GM18498 (cell line): Measurements from ENCODE around the gene LRSAM1.
"Not testable (repeated sequence)": the region's sequence is repeated elsewhere in the genome, so short reads cannot be mapped to it uniquely, and the experiment has no call there.

Source experiments
- ATAC-seq: cut with Tn5 transposase; IDR thresholded peaks from one replicate; pipeline ENCODE4 v1.9.1; 2021; ENCODE audit warnings: mild to moderate bottlenecking, moderate library complexity; ENCODE audit not compliant: unreplicated experiment

The LRSAM1 gene

DNA sequence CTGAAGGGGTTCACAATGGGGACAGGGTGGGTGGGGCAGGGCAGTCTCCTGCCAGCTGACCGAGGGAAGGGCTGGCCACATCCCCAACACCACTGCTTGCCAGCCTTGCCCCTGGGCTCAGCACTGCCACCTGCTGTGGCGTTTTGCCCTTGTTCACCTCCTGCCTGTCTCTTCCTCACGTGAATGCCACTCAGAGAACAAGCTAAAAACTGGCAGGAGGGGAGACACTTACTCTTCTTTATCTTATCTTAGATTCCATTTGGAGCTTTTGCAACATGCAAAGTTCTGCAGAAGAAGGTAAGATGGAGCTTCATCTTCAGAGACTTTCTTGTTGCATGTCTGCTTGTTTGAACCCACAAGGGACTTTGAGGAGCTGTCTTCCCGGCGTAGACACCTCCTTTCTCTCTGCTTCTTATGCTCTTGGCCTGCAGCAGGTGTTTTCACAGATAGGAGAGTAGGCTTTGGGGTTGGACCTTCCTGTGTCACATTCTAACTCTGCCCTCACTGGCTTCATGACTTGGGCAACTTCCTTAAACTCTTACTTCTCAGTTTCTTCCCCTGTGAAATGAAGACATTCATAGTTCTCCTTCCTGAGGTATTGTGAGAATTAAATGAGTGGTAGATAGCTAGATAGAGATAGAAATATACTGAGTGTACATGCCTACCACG is 4.1 kb downstream of the LRSAM1 start:
- ATAC-seq, result no peak

GRCh38 chr9:127457191-127457878 is 6.0 kb downstream of the LRSAM1 start:
- no peak for ATAC-seq

DNA sequence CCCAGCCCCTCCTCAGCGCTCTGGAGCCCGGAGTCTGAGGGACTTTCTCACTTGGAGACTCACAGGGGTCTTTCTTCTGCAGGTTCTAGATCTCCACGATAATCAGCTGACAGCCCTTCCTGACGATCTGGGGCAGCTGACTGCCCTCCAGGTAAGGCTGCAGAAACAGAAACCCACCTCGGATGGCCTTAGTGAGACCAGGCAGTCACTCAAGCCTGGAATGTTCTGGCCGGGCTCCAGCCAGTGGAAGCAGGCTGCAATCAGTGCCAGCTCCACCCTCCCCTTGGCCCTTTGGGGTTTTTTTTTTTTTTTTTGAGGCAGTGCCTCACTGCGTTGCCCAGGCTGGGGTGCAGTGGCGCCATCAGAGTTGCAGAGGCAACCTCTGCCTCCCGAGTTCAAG is 7.6 kb downstream of the LRSAM1 start:
- ATAC-seq, result no peak

GRCh38 chr9:127463382-127463781 is 12.1 kb downstream of the LRSAM1 start:
- no peak for ATAC-seq

GRCh38 chr9:127463911-127464310 is 12.6 kb downstream of the LRSAM1 start:
- ATAC-seq, result no peak

DNA sequence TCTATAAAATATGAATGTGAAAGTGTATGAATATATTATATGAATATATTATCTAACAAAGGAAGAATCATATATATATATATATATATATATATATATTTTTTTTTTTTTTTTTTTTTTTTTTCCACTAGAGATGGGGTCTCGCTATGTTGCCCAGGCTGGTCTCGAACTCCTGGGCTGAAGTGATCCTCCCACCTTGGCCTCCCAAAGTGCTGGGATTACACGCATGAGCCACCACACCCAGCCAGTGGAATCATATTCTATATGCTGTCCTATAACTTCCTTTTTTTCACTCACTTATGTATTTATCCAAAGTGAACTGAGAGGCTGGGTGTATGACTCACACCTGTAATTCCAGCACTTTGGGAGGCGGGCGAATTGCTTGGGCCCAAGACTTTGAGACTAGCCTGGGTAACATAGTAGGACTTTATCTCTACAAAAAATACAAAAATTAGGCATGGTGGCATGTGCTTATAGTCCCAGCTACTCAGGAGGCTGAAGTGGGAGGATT is 15.2 kb downstream of the LRSAM1 start:
- not testable (repeated sequence) for ATAC-seq

DNA sequence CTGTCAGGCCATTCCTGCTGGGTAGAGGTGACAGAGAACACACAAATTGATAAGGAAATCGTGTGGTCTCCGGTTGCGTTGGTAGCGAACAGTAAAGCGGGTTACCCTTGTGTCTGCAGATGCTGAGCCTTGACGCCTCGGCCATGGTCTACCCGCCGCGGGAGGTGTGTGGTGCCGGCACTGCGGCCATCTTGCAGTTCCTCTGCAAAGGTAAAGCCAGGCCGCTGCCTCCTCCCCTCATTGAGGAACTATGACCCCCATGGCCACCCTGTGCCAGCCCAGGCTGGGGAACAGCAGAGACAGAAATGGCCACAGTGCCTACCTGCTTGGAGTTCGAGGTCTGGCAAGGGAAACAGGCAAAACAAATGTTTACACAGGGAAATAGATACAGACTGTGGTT is 16.3 kb downstream of the LRSAM1 start:
- ATAC-seq, result no peak

DNA sequence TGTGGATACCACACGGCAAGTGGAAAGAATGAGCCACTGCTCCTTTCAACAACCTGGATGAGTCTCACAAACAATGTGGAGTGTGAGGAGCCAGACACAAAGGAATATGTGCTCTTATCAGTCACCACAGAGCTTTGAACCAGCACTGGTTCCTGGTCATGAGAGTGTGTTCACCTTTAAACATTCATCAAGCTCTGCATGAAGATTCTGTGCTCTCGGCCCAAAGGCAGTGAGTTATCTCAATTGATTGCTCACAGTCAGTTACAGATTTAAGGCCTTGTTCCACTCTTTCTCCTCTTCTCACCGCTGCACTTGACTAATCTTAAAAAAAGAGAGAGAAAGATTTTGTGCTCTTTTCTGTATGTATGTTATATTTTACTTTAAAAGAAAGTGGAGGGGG is 19.4 kb downstream of the LRSAM1 start:
- no peak for ATAC-seq

GRCh38 chr9:127473501-127473900 is 22.2 kb downstream of the LRSAM1 start:
- no peak for ATAC-seq

GRCh38 chr9:127473932-127474331 is 22.6 kb downstream of the LRSAM1 start:
- ATAC-seq, result no peak

DNA sequence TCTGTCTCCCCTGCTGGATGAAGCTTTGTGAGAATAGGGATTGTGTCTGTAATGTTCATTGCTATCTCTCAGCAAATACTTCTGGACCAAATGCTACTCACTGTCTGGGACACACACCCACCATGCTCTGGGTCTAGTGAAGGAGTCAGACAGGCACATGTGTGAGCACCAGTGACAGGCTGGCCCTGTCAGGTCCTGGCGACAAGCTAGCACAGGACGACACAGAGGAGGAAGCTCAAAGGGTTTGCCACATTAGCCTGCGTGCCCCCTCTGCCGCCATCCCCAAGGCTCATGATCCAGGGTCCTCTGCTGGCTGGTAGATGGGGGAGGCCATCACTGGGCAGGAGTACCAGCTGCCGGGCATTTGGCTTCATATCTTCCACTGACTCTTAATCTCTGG is 23.3 kb downstream of the LRSAM1 start:
- ATAC-seq, result no peak

- no peak for ATAC-seq
Measured at GRCh38 chr9:127479507-127480081, 28.3 kb downstream of the LRSAM1 start.

DNA sequence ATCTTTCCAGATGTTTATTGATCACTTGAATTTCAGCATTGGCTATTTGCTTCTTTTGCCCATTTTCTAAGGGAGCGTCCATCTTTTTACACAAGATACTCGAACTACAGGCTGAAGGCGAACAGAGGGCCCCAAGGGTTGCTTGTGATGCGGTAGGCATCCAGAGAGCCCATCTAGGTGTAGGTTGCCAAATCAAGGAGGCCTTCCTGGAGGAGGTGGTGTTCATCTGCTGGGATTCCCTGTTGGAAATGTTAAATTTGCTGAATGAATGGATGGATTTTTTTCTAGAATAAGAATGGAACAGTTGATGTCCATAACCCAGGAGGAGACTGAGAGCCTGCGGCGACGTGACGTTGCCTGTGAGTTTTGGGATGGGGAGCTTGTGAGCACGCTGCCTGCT is 31.4 kb downstream of the LRSAM1 start:
- no peak for ATAC-seq

- ATAC-seq, result no peak
Measured at GRCh38 chr9:127485995-127486394, 34.7 kb downstream of the LRSAM1 start.

DNA sequence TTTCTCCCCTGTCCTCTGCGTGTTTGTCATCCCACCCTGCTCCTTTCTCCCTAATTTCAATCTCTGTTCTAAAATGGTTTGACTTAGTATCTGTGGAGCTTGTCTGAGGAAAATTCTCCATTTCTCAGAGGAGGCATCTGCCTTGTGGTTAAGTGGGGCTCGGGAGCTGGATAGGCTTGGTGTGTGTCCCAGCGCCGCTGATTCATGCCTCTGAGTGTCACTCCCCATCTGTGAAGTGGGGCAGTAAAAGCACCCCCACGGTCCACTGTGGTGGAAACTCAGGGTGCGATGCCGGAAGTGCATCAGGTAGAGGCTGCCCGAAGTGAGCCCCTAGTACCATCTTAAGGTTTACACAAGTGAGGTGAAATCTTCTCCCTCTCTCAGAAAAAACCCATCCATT is 37.6 kb downstream of the LRSAM1 start:
- ATAC-seq, result no peak

DNA sequence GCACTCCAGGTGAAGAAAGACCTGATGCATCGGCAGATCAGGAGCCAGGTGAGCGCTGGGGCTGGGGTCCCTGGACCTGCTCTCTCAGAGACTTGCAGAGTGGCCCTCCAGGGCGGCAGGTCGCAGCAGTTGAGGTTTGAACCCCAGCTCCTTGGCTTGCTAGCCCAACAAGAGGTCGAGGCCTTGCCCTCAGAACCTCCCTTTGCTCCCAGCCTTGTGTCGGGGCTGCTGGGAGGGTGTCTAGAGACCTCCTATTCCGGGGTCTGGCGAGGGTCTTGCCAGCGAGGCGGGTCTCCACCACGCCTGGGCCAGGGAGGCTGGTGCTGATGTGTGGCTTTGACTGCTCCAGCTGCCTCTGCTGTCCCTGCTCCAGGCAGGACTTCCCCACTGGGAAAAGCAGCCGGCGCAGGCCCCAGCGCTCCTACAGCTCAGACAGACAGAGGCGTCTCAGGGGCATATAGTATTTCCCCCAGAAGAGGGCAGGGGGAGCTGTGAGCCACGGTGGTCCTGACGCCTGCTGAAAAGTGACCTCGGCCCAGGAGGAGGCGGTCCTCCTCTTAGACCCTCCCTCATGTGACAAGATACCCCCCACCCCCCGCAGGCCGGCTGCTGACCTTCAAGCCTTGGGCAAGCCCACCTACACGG is 38.3 kb downstream of the LRSAM1 start:
- no peak for ATAC-seq

DNA sequence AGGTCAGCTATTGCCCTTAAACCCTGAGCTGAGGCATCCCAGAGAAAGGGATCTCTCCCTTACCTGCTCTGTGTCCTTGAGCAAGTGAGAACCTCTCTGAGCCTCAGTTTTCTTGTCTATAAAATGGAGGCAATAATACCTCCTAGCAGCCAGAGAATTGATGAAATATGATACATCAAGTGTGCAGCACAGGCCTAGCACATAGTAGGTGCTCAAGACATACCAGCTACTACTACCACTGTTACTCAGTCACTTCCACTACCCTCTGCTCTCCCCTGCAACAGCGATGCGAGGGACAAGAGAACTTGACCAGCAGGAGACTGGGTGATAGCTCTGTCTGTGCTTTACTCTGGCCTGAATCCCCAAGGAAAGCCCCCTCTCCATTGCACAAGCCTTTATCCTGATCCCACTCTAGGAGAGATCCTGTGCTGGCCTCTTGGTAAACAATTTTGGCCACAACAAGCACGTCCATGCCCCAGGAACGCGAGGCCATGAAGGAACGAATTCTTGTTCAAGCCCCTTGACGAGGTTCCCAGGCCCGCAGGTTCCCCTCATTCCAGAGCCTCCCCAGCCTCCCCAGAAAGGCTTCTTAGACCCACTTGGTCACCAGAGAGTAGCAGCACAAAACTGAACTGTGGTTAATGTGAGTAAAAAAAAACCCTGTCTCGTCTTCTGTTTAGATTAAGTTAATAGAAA is 39.4 kb downstream of the LRSAM1 start:
- ATAC-seq, result no peak

DNA sequence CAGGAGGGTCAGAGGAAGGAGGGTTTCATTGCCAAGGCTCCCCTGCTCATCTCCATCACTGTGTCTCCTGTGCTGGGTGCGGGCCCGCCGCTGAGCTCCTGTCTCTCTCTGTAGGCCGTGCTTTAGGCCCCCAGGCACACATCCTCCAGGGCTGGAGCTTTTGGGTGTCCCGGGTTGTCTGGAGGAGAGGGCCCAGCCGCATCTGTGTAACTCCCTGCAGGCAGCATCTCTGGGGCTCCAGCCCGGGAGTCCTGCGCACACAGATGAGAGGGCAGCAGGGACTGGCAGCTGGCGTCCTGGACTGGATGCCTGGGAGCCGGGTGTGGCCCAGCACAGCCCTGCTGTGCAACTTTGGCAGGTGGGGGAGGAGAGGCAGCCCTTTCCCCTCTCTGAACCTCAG is 40.2 kb downstream of the LRSAM1 start:
- no peak for ATAC-seq

- no peak for ATAC-seq
Measured at GRCh38 chr9:127492616-127493015, 41.3 kb downstream of the LRSAM1 start.

- no peak for ATAC-seq
Measured at GRCh38 chr9:127493592-127494303, 42.4 kb downstream of the LRSAM1 start.
